GM19438 (cell line): ENCODE results near the gene AMMECR1.

Experiments
- ATAC-seq: cut with Tn5 transposase; IDR thresholded peaks from one replicate; pipeline ENCODE4 v1.9.1; 2021; ENCODE audit warnings: low read depth; ENCODE audit not compliant: unreplicated experiment

The AMMECR1 gene

GRCh38 chrX:110214684-110215083 is 103.2 kb downstream of the AMMECR1 start:
- ATAC-seq: no peak

DNA sequence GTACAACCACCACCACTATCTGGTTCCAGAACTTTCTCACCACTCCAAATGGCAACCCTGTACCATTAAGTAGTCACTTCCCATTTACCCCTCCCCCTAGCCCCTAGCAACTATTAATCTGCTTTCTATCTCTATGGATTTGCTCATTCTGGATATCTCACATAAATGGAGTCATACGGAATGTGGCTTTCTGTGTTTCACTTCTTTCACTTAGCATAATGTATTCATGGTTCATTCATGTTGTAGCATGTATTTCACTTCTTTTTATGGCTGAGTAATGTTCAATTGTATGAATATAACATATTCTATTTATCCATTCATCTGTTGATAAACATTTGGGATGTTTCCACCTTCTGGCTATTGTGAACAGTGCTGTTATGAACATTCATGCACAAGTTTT is 104.7 kb downstream of the AMMECR1 start:
- ATAC-seq: no peak

DNA sequence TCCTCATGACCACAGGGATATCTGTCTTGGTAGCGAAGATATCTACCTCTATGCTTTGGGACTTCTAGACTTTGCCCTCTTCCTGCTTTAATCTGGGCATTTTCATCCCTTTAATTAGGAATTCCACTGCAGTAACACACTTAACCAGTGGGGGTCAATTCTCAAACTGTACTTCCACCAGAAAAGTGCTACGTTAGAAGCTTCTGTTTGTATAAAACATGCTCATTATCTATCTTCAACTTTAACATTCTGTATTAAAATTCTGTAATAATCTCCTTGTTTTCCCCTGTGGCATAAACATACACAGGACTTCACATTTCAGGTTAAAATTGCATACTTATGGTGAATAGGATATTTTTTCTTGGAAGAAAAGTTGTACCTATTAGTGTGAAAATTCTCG is 105.6 kb downstream of the AMMECR1 start:
- ATAC-seq: no peak

- ATAC-seq: no peak
Observed at GRCh38 chrX:110211340-110211739, 106.5 kb downstream of the AMMECR1 start.

GRCh38 chrX:110210417-110211139 is 107.3 kb downstream of the AMMECR1 start:
- ATAC-seq: no peak

- no peak for ATAC-seq
Observed at GRCh38 chrX:110208092-110208491, 109.8 kb downstream of the AMMECR1 start.

- no peak for ATAC-seq
Observed at GRCh38 chrX:110204986-110205385, 112.9 kb downstream of the AMMECR1 start.

DNA sequence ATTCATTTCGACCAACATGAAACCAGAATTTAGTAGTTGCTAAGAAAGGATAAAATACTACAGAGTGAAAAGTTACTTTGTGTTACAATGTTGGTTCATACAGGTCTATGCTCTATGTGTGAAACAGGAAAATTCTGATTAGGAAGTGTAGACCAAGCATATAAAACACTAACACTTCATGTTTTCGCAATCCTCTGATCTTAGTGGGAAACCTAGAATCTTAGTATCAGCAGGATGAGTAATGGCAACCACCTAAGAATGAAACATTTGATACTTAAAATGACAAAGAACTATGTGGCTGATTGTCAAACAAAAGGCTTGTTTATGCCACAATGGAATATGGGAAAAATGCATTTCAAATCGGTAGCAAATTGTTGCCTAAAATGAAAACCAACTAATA is 116.1 kb downstream of the AMMECR1 start:
- ATAC-seq: no peak

DNA sequence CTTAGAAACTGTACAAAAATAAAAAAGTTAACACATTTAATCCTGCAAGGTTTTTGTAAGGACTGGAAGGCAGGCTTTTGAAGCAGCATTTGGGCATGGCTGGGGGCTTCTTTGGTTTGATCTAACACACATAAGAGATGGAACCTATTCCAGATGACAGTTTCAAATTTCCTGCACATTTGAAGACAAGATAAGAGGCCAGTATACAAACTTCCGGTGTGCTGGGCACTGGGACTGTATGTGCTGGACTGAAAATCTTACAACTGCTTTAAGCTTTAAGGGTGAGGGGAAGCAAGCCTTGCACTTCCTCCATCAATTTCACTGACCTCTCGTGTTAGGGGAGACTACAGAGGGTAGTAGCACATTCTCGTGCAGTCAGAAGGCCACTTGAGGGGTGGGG is 122.9 kb downstream of the AMMECR1 start:
- no peak for ATAC-seq

- ATAC-seq: no peak
Observed at GRCh38 chrX:110192516-110192915, 125.4 kb downstream of the AMMECR1 start.

DNA sequence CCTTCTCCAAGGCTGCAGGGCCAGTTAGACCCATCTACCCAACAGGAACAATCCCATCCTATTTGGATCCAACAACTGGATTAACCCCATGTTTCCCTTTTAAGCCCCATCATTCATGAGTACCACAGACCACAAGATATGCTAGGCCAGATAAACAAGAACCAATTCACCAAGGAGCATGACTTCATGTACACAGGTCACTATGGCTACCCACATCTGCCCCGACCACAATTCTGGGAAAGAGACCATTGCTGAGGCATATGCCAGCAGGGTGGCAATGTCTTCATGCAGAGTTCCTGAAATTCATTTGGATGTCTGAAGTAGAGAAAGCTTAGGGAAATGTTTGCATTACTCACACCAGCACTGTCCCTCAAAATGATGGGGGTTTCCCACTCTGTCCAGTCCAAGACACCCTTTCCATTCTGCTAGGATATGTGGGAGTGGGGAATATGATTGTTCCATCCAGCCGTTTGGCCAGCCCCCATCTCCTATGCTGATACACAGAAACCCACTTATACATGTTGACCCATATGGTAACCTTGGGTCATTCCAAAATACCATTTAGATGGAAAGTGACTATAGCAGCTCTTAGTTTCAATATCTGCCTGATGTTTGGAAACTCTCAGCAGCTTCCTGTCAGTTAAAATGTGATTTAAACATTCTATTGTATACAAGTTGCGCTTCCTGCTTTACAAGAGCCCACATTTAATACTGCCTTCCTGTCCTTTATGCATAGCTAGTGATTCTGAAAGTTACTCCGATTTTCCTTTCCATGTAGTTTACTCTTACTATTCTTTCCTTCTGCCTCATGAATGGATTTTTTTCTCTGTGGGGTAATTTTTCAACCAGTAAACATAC is 129.0 kb downstream of the AMMECR1 start:
- ATAC-seq: no peak

GRCh38 chrX:110183314-110183713 is 134.6 kb downstream of the AMMECR1 start:
- no peak for ATAC-seq

- no peak for ATAC-seq
Observed at GRCh38 chrX:110182865-110183264, 135.0 kb downstream of the AMMECR1 start.

DNA sequence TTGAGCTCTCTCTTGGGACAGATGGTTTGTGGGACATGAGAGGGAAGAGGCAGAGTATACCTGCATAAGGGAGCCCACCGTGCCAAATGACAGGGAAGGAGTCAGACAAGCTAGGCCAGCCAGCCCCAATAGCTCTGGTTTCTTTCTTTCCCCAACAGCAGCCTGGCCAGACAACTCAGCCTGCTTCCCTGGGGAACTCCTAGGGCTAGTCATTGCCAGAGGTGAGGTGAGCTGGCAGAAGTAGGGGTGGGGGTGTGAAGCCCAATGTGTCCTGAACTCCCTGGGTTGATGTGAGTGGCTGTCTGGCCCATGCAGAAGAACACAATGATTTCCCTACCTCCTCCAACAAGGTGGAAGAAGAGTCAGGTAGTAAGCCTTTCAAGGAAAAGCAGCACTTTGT is 135.5 kb downstream of the AMMECR1 start:
- no peak for ATAC-seq

- no peak for ATAC-seq
Observed at GRCh38 chrX:110181459-110182137, 136.3 kb downstream of the AMMECR1 start.

DNA sequence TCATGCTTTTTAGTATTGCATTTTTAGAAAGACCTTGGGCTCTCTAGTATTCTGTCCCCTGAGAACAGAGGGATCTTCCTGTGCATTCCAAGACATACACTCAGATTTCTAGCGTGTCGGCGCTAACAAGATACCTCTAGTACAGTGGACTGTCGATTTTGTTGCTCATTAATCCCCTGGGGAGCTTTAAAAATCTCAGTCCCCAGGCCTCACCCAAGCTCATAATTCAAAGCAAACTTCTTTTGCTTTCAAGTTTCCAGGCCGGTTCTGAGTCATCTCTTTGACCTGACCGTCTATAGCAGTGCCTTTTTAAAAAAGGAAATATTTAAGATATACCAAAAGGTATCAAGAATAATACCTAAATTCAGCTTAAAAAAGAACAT is 137.0 kb downstream of the AMMECR1 start:
- peak; percentile 63 for ATAC-seq

DNA sequence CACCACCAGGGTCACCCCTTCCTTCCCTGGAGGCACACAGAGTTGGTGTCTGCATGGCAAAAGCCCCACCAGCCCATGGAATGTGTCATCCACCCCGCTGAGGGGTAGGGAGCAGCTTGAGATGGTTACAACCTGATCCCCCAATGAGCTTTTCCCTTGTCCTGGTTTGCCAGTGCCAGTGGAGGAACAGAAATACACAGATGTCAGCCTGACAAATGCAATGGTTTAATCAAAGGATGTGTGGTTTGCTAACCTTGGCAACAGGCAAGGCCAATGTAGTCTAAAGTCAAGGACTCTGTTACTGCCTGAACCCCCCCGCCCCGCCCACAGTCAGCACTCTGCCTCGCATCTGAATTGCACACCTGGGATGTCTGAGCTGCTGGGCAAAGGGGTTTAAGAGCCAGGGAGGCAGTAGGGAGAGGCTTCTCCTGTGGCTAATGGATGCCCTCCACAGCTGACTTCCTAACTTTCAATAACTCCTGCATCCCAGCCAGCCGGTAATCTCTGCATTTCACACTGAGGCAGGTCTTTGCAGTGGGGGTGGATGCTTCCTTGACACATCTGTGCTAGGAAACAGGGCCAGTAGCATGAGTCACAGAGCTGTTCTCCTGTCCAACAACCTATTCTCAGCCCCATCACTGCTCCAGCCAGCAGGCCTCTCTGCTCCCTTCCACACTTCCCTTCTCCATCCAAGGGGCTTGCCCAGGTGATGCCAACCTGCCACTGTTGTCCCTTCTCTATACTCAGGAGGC is 137.5 kb downstream of the AMMECR1 start:
- ATAC-seq: no peak

- ATAC-seq: no peak
Observed at GRCh38 chrX:110178179-110178865, 139.6 kb downstream of the AMMECR1 start.

- ATAC-seq: no peak
Observed at GRCh38 chrX:110175696-110176095, 142.2 kb downstream of the AMMECR1 start.

DNA sequence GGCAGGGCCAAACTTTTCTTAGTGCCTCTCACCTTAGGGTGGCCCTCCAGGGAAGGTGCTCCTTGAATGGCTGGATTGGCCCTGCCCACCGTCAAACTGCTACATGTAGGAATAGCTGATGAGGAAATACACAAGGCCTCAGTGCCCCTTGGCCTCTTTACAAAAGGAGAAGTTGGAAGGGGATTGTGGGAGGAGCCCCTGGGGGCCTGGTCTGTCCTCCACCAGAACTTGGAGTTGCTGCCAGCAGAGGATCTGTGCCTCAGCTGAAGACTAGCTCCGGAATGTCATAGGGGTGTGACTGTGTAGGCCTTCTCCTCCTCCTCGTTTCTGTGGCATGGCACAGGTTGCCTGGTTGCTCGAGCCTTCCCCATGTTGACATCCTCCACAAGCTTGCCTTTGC is 142.7 kb downstream of the AMMECR1 start:
- no peak for ATAC-seq
